ENCODE measurements around the gene CMTM2. TPM values are rescaled to one million over a fixed set of nuclear protein-coding genes. Genes with fewer than 3 reads are reported as not detected.

CMTM2 gene
- polyA plus RNA-seq, 1 donor = 0.71 TPM

DNA sequence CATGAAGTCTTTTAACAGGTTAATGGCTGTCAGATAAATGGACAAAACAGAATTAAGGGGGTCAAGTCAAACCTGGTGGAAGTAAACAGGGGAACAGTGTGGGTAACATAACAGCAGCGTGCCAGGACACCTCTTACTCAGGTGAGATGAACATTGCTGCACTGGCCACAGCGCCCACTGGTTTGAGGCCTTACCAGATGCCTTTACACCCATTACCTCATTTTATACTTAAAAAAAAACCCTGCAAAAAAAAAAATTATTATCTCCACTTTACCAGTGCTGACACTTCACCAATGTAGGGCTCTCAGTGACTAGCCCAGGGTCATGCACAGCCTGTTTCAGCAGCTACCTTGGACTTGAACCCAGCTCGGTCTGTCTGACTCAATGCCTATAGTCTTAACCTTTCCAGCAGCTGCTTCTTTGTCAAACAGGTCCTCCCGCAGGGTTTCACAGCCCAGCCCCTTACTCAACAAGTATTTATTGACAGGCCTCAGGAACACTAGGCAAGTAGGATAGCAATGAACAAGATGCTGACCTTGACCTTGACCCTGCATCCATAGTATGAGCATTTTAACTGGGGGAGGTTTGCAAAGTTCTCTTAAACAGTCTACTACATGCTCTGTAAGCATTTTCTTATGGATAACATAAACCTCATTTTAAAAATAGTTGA is 55.4 kb downstream of the CMTM2 start:
- DNase-seq = no peak

DNA sequence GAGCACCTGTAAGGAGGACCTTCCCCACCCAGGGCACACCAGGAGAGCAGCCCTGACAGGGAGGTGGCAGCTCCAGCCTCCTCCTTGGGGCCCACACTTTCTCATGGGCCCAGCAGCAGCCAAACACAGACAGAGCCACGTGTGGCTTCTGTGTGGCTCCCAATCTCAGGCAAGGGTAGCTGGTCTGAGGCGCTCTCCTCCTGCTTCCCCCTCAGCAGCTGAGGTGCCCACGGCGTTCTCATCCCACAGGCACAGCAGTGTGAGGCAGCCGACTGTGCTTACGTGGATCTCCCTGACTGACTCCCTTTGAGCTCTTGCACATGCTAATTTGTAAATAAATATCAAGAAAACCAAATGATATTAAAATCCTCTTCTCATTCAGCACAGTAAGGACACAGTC is 56.1 kb downstream of the CMTM2 start:
- no peak for DNase-seq

DNA sequence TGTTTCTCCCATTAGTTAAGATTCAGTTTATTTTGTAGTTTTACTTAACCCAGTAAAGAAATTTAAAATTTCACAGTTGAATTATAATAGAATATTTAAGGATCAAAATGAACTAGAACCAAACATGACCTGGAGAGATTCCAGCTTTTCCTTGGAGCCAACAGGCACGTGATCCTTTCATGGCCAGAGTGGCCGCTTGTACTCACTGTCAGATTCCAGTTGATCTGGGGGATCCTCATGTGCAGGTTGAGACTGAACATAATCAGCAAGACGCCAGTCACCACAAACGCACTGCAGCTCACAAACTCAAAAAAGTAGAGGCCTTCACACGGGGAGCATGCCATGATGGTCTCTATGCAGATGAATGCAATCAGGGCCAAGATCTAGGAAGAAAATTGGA is 56.9 kb downstream of the CMTM2 start:
- no peak for DNase-seq

DNA sequence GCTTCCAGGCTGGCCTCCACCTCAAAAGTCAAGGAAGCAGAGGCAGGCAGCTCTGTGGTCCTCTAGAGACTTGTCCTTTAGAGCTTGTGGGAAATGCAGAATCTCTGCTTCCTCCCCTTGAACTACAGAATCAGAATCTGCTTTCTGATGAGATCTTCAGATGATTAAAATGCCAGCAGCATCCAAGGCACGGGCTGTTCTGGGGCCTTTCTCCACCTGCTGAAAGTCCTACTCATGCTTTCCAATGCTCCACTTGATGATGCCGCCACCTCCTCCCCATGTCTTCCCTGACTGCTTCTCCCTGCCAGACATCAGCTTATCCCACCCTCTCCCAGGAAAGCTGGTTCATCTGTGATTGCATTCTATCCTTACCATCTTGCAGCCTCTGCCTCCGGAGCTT is 58.5 kb downstream of the CMTM2 start:
- DNase-seq = no peak

Other genes starting within 250 kb of the CMTM2 start
- gene CDH5, start 212.8 kb upstream of the CMTM2 start, polyA plus RNA-seq (ENCODE audit: insufficient read length) = 95.8 TPM
- 0.79 TPM for gene BEAN1, start 152.2 kb upstream of the CMTM2 start, polyA plus RNA-seq (ENCODE audit: insufficient read length)
- gene TK2, start 29.3 kb upstream of the CMTM2 start, polyA plus RNA-seq (ENCODE audit: insufficient read length) = 15.7 TPM
- gene CKLF, start 26.9 kb upstream of the CMTM2 start, polyA plus RNA-seq (ENCODE audit: insufficient read length) = 23.3 TPM
- gene CMTM1, start 13.0 kb upstream of the CMTM2 start, polyA plus RNA-seq (ENCODE audit: insufficient read length) = 5.5 TPM
- 55.3 TPM for gene CMTM3, start 25.2 kb downstream of the CMTM2 start, polyA plus RNA-seq (ENCODE audit: insufficient read length)
- 8.0 TPM for gene CMTM4, start 117.3 kb downstream of the CMTM2 start, polyA plus RNA-seq (ENCODE audit: insufficient read length)
- 79.5 TPM for gene DYNC1LI2, start 172.1 kb downstream of the CMTM2 start, polyA plus RNA-seq (ENCODE audit: insufficient read length)
- gene TERB1, start 222.1 kb downstream of the CMTM2 start, polyA plus RNA-seq (ENCODE audit: insufficient read length) = not detected